Esophagus squamous epithelium (tissue), 5 donors: ENCODE data around the gene OPCML. TPM values are rescaled to one million over a fixed set of nuclear protein-coding genes. Genes with fewer than 3 reads are reported as not detected.

Experiments used
- DNase-seq: peaks from one replicate; lab custom pipeline; 2025; lab: John Stamatoyannopoulos, UW
- H3K27ac ChIP-seq, 4 donors: fragments of 200-600 bp; sonication (generic); one replicate each; pipeline ENCODE4 v1.5.1; 2016 to 2019; ENCODE audit warnings: mild to moderate bottlenecking in 1 of 4
- H3K27me3 ChIP-seq, 4 donors: fragments of 200-600 bp; sonication (generic); 1 replicate in 3 of 4; 2 replicates in 1 of 4; pipeline versions ENCODE4 v1.5.1 to v1.6.0; 2017 to 2021; ENCODE audit warnings: antibody characterized with exemption in 1 of 4
- H3K36me3 ChIP-seq, 3 donors: fragments of 200-600 bp; sonication (generic); one replicate each; pipeline ENCODE4 v1.5.1; 2016 to 2019
- H3K4me1 ChIP-seq, 3 donors: fragments of 200-600 bp; sonication (generic); one replicate each; pipeline ENCODE4 v1.5.1; 2017 to 2019
- H3K4me3 ChIP-seq, 4 donors: fragments of 200-600 bp; sonication (generic); 1 replicate in 3 of 4; 2 replicates in 1 of 4; pipeline ENCODE4 v1.5.1; 2016 to 2019; ENCODE audit warnings: mild to moderate bottlenecking in 2 of 4, moderate library complexity in 1 of 4
- H3K9me3 ChIP-seq, 3 donors: fragments of 200-600 bp; sonication (generic); one replicate each; pipeline ENCODE4 v1.5.1; 2016 to 2019
- CTCF ChIP-seq, 6 experiments: fragments of 450-650 bp in 4 of 6; fragments of 200-600 bp in 2 of 6; sonication (generic) in 2 of 6; IDR thresholded peaks; one replicate each; pipeline ENCODE4 v1.5.1; 2016 to 2019; ENCODE audit warnings: antibody characterized with exemption in 6 of 6, mild to moderate bottlenecking in 4 of 6, moderate library complexity in 4 of 6
- POLR2A ChIP-seq, 4 donors: fragments of 450-650 bp; IDR thresholded peaks; one replicate each; pipeline ENCODE4 v1.6.1; 2017; ENCODE audit warnings: antibody characterized with exemption in 4 of 4, mild to moderate bottlenecking in 4 of 4, moderate library complexity in 3 of 4
- WGBS, 2 donors: methylation state at CpG; one replicate each; pipeline ENCODE4 v1.1.5; 2018; 5-methylcytosine and 5-hydroxymethylcytosine counted together
- intact Hi-C: fragments of 100-400 bp; cut with DNase I; formaldehyde crosslinking; loops from one replicate; pipeline ENCODE4 v1.15.0; 2022
- total RNA-seq, 4 donors: library from RNA; depleted of rRNA; stranded (reverse); fragments of >200 nt; gene quantifications; one replicate each; pipeline ENCODE4 v1.1.0, GENCODE V29; 2016
- donor health status: DM: yes; HTN: yes; CAD: no.

Gene OPCML
- total RNA-seq, 4 donors from 2014 or later: under 0.01 TPM; not detected in 3

- H3K9me3 ChIP-seq: no peaks in the 10 kb centered on the region
- 71 to 77% methylated on average over 7 of the region's 7 CpGs for WGBS, 2 donors
- H3K36me3 ChIP-seq: no peaks in the 10 kb centered on the region
- H3K27me3 ChIP-seq: no peaks in the 10 kb centered on the region
- H3K4me1 ChIP-seq: no peaks in the 10 kb centered on the region
- DNase-seq: no peak
- intact Hi-C loops: no loop called here
- H3K27ac ChIP-seq: no peak overlapping the region
- no peak for TF ChIP-seq POLR2A (IDR thresholded peaks at IDR 0.05)
- no peak overlapping the region for H3K4me3 ChIP-seq
Measured at GRCh38 chr11:133399855-133400625, 132.3 kb downstream of the OPCML start.

GRCh38 chr11:133399294-133399693 is 133.0 kb downstream of the OPCML start:
- intact Hi-C loops: no loop called here
- no peak overlapping the region for H3K27ac ChIP-seq

GRCh38 chr11:133390803-133391202 is 141.5 kb downstream of the OPCML start:
- no peak for DNase-seq
- no peaks in the 10 kb centered on the region for H3K9me3 ChIP-seq
- no peaks in the 10 kb centered on the region for H3K36me3 ChIP-seq
- H3K27me3 ChIP-seq: no peaks in the 10 kb centered on the region
- intact Hi-C loops: no loop called here
- no peak overlapping the region for H3K4me3 ChIP-seq
- WGBS, 2 donors: 89 to 94% methylated on average over 10 to 14 of the region's 14 CpGs
- no peak overlapping the region for H3K27ac ChIP-seq
- H3K4me1 ChIP-seq: no peaks in the 10 kb centered on the region
- TF ChIP-seq CTCF (IDR thresholded peaks at IDR 0.05) (no peak), POLR2A (IDR thresholded peaks at IDR 0.05) (no peak)

More at GRCh38 chr11:133399294-133399693, 133.0 kb downstream of the OPCML start:
- no peaks in the 10 kb centered on the region for H3K27me3 ChIP-seq
- H3K36me3 ChIP-seq: no peaks in the 10 kb centered on the region
- H3K4me1 ChIP-seq: no peaks in the 10 kb centered on the region
- TF ChIP-seq POLR2A (IDR thresholded peaks at IDR 0.05) (no peak), CTCF (IDR thresholded peaks at IDR 0.05) (no peak)
- no peak for DNase-seq
- no peak overlapping the region for H3K4me3 ChIP-seq
- no peaks in the 10 kb centered on the region for H3K9me3 ChIP-seq
- WGBS, 2 donors: 92 to 95% methylated on average over 2 of the region's 2 CpGs

- no peaks in the 10 kb centered on the region for H3K36me3 ChIP-seq
- H3K4me3 ChIP-seq: no peak overlapping the region
- peaks cover 0 to 4% (median 0%) of the 10 kb centered on the region in 4 donors for H3K27me3 ChIP-seq
- no peak for TF ChIP-seq CTCF (IDR thresholded peaks at IDR 0.05)
- TF ChIP-seq POLR2A (IDR thresholded peaks at IDR 0.05): no peak
- intact Hi-C loops: no loop called here
- 71 to 78% methylated on average over 5 of the region's 5 CpGs for WGBS, 2 donors
- H3K4me1 ChIP-seq: no peaks in the 10 kb centered on the region
- no peaks in the 10 kb centered on the region for H3K9me3 ChIP-seq
- DNase-seq: no peak
- H3K27ac ChIP-seq: no peak overlapping the region
Measured at GRCh38 chr11:133388975-133389568, 143.2 kb downstream of the OPCML start.

GRCh38 chr11:133388260-133388659 is 144.0 kb downstream of the OPCML start:
- intact Hi-C loops: no loop called here
- TF ChIP-seq CTCF (IDR thresholded peaks at IDR 0.05) (no peak), POLR2A (IDR thresholded peaks at IDR 0.05) (no peak)
- no peak overlapping the region for H3K27ac ChIP-seq

More at GRCh38 chr11:133388260-133388659, 144.0 kb downstream of the OPCML start:
- no peak overlapping the region for H3K4me3 ChIP-seq
- WGBS, 2 donors: 62 to 72% methylated on average over 2 of the region's 2 CpGs
- H3K27me3 ChIP-seq: peaks cover 0 to 4% (median 0%) of the 10 kb centered on the region in 4 donors
- DNase-seq: no peak
- H3K9me3 ChIP-seq: no peaks in the 10 kb centered on the region
- no peaks in the 10 kb centered on the region for H3K4me1 ChIP-seq
- H3K36me3 ChIP-seq: no peaks in the 10 kb centered on the region
